OCI-LY7 (cell line): ENCODE results near the gene FAM186B. TPM values are rescaled to one million over a fixed set of nuclear protein-coding genes. Genes with fewer than 3 reads are reported as not detected.
A peak's percentile ranks its signal among the peaks of the same experiment; 100 is the strongest.

Experiments
- BruUV-seq: library from RNA; stranded (reverse); fragments of 400-500 nt; replicated peaks from 2 replicates; lab custom pipeline; 2021; lab: Mats Ljungman, UMichigan
- CTCF ChIA-PET: fragments of 300-600 bp; sonication (Branson Sonifier 250); formaldehyde crosslinking; loops from one replicate; lab custom pipeline; 2022; ENCODE audit warnings: antibody characterized with exemption; ENCODE audit not compliant: unreplicated experiment; lab: Charles Lee
- POLR2A ChIA-PET: fragments of 300-600 bp; sonication (Branson Sonifier 250); formaldehyde crosslinking; loops from one replicate; lab custom pipeline; 2022; ENCODE audit warnings: antibody characterized with exemption; lab: Charles Lee
- DNase-seq: peaks from one replicate; pipeline ENCODE4 v3.0.0-alpha.2; 2015; ENCODE audit warnings: low spot score
- H2AFZ ChIP-seq: fragments of 200-600 bp; sonication (generic), shearing (Covaris generic); 2 replicates; pipeline ENCODE4 v1.6.1; 2014; ENCODE audit warnings: mild to moderate bottlenecking, antibody characterized with exemption, low read length, moderate library complexity
- H3K27ac ChIP-seq: fragments of 200-600 bp; sonication (generic); 2 replicates; pipeline ENCODE4 v1.5.1; 2014; ENCODE audit warnings: mixed run types, low read depth, mild to moderate bottlenecking, moderate library complexity, low read length, inconsistent platforms; ENCODE audit not compliant: poor library complexity, severe bottlenecking
- H3K36me3 ChIP-seq: fragments of 200-600 bp; sonication (generic); 2 replicates; pipeline ENCODE4 v1.6.1; 2014; ENCODE audit warnings: mild to moderate bottlenecking, antibody characterized with exemption, low read length, moderate library complexity, mixed read lengths; ENCODE audit not compliant: insufficient read depth
- H3K4me1 ChIP-seq: fragments of 200-600 bp; sonication (generic); 2 replicates; pipeline ENCODE4 v1.5.1; 2014; ENCODE audit warnings: mild to moderate bottlenecking, low read length; ENCODE audit not compliant: insufficient read depth, poor library complexity, severe bottlenecking
- H3K4me2 ChIP-seq: fragments of 200-600 bp; sonication (generic); 2 replicates; pipeline ENCODE4 v1.6.1; 2014; ENCODE audit warnings: mild to moderate bottlenecking, low read length
- H3K4me3 ChIP-seq: fragments of 200-600 bp; sonication (generic); 2 replicates; pipeline ENCODE4 v1.5.1; 2014; ENCODE audit warnings: mild to moderate bottlenecking, low read depth, low read length; ENCODE audit not compliant: poor library complexity, severe bottlenecking
- H3K79me2 ChIP-seq: fragments of 200-600 bp; sonication (generic); 2 replicates; pipeline ENCODE4 v1.6.1; 2016; ENCODE audit warnings: low read depth, mild to moderate bottlenecking, low read length, moderate library complexity, mixed read lengths; ENCODE audit not compliant: insufficient read depth
- H3K9me2 ChIP-seq: fragments of 200-600 bp; sonication (generic); 2 replicates; pipeline ENCODE4 v1.6.1; 2016; ENCODE audit warnings: mild to moderate bottlenecking, low read length, mixed read lengths; ENCODE audit not compliant: insufficient read depth
- H3K9me3 ChIP-seq: fragments of 200-600 bp; sonication (generic); 2 replicates; pipeline ENCODE4 v1.6.1; 2014; ENCODE audit warnings: mild to moderate bottlenecking, mixed run types, low read length, mixed read lengths
- H4K20me1 ChIP-seq: fragments of 200-600 bp; sonication (generic); 2 replicates; pipeline ENCODE4 v1.6.1; 2014; ENCODE audit warnings: mild to moderate bottlenecking, antibody characterized with exemption, low read length, moderate library complexity, mixed read lengths; ENCODE audit not compliant: insufficient read depth
- EZH2phosphoT487 ChIP-seq: fragments of 200-600 bp; sonication (generic); IDR thresholded peaks from 2 replicates; pipeline ENCODE4 v1.6.1; 2018; ENCODE audit warnings: low read depth, borderline replicate concordance, mild to moderate bottlenecking, mixed run types, antibody characterized with exemption, low read length, moderate library complexity, mixed read lengths
- intact Hi-C: fragments of 100-400 bp; cut with micrococcal nuclease; formaldehyde crosslinking; loops from one replicate; pipeline ENCODE4 v1.10.0; 2022; ENCODE audit not compliant: unreplicated experiment
- total RNA-seq, 2 experiments: library from RNA; depleted of rRNA in 1 of 2; stranded (reverse); fragments of >200 nt in 1 of 2; shearing (Covaris generic) in 1 of 2; gene quantifications; 2 replicates each; pipeline ENCODE4 v1.2.3, GENCODE V29; 2014 to 2022
- TF ChIP-seq, protein P1 (sequence below): fragments of 200-600 bp; sonication (generic); conservative IDR thresholded peaks from 2 replicates; pipeline ENCODE4 v1.5.1; 2014; ENCODE audit warnings: mild to moderate bottlenecking, antibody characterized with exemption, low read length, moderate library complexity, mixed read lengths

The FAM186B gene
- total RNA-seq, 2 experiments from 2014 or later: 0.60 to 2.8 TPM

DNA sequence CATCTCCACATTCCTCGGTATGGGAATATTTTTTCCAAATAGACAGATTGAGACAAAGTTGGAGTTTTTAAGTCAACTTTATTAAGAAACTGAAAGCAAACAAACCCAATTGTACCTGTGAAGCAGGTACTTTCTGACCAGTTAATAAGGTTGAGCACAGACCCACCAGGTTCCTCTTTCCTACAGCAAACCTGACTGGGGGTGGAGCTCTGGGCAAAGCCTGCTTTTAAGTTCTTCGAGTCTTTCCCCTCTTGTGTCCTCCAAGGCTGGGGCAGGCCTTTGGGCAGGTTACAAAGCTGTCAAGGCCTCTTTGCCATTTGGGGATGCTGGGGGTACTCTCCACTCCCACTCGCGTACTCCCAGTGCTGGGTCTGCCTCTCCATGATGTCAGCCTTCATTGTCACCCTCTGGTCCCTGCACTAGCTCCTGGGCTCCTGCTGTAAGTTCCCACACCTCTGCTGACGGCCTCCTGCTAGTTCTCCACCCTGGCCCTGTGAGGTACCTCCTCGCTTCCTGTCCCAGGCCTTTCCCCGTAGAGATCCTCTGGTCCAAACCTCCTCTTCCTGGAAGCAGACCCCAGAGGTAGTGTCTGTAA, 63.4 kb downstream of the FAM186B start:
- peak; percentile 15 for DNase-seq

DNA sequence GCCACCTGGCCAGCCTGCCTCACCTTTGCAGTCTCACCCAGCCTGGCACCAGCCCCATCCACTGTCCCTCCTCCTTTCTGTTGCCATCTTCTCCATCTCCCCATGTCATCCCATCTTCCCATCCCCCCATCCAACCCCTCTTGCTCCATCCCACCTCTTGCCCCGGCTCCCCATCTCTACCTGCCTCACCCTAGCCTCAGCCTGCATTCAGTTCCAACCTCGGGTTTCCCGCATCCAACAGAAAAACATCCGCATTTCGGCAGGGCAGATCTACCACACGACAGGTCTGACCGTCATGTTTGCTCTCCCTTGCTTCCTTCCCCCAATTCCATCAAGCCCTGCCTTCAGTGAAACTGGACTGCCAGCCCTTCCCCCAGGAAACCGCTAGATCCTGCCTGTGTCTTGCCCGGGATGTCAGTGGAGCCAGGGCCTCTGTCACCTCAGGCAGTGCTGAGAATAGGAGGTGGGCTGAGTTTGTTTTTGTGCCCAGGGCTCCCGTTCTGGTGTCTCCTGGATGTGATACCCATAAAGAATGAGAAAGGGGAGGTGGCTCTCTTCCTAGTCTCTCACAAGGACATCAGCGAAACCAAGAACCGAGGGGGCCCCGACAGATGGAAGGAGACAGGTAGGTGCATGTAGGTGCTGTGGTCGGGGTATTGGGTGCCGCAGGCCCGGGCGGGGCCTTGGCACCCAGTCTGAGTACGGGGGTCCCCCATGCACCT, 64.1 kb downstream of the FAM186B start:
- Histone ChIP-seq H3K36me3 (no peaks in the 10 kb centered on the region), H3K9me2 (no peaks in the 10 kb centered on the region), H3K9me3 (no peaks in the 10 kb centered on the region), H3K4me2 (no peak overlapping the region), H3K27ac (no peak overlapping the region), H3K79me2 (no peaks in the 10 kb centered on the region), H3K4me1 (peaks cover 38% of the 10 kb centered on the region), H4K20me1 (no peaks in the 10 kb centered on the region), H3K4me3 (no peak overlapping the region), H2AFZ (no peak overlapping the region)
- intact Hi-C loops: no loop called here
- ChIA-PET POLR2A (interaction anchor here (1.0 kb wide), 1 partner anchor 10 kb away, joined by 5 read pairs; no protein-coding TSS in a partner anchor), CTCF (no interaction called here)
- no peak for DNase-seq
- BruUV-seq: no TSS peak
- TF ChIP-seq EZH2phosphoT487: no peak
- TF ChIP-seq, protein P1, sequence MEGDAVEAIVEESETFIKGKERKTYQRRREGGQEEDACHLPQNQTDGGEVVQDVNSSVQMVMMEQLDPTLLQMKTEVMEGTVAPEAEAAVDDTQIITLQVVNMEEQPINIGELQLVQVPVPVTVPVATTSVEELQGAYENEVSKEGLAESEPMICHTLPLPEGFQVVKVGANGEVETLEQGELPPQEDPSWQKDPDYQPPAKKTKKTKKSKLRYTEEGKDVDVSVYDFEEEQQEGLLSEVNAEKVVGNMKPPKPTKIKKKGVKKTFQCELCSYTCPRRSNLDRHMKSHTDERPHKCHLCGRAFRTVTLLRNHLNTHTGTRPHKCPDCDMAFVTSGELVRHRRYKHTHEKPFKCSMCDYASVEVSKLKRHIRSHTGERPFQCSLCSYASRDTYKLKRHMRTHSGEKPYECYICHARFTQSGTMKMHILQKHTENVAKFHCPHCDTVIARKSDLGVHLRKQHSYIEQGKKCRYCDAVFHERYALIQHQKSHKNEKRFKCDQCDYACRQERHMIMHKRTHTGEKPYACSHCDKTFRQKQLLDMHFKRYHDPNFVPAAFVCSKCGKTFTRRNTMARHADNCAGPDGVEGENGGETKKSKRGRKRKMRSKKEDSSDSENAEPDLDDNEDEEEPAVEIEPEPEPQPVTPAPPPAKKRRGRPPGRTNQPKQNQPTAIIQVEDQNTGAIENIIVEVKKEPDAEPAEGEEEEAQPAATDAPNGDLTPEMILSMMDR: no peak

More for the DNA sequence above, 63.4 kb downstream of the FAM186B start:
- Histone ChIP-seq H3K9me3 (no peaks in the 10 kb centered on the region), H4K20me1 (no peaks in the 10 kb centered on the region), H3K9me2 (no peaks in the 10 kb centered on the region), H3K4me3 (no peak overlapping the region), H3K4me1 (peaks cover 30% of the 10 kb centered on the region), H2AFZ (no peak overlapping the region), H3K79me2 (no peaks in the 10 kb centered on the region), H3K36me3 (no peaks in the 10 kb centered on the region), H3K4me2 (no peak overlapping the region), H3K27ac (no peak overlapping the region)
- CTCF ChIA-PET: no interaction called here
- POLR2A ChIA-PET: interaction anchor here (1.0 kb wide), 1 partner anchor 10 kb away, joined by 5 read pairs; no protein-coding TSS in a partner anchor
- intact Hi-C loops: no loop called here
- BruUV-seq: no TSS peak
- TF ChIP-seq EZH2phosphoT487: no peak

DNA sequence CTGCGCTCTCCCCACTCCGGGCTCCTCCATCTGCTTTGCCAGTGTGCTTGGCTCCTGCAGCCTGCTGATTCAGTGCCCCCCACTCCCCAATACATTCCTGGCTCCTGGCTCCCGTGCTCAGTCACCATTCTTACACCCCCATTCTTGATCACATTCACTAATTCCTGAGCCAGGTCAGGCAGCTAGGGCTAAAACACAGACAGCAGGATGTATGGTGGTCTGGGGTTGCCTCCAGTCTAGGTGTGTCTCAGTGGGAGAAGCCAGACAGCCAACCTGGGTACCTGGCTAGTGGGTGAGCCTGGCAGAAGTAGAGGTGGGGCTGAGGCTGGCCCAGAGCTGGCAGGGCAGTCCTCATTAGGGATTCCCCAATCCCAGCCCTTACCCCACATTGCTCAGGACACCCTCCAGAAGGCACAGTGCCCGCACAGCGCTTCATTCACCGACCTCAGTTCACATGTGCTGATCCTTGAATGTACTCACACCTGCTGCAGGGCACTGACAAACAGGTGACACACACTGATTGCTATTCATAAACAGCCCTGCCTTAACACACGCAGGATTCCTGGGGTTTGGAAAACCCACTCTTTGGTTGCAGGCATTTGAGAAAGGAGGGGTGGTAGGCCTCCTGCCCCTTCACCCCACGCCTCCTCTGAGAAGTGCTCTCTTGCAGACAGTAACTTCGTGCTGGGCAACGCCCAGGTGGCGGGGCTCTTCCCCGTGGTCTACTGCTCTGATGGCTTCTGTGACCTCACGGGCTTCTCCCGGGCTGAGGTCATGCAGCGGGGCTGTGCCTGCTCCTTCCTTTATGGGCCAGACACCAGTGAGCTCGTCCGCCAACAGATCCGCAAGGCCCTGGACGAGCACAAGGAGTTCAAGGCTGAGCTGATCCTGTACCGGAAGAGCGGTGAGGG, 65.0 kb downstream of the FAM186B start:
- ChIA-PET CTCF (interaction anchor here (0.6 kb wide), 1 partner anchor 18 kb away, joined by 8 read pairs; no protein-coding TSS in a partner anchor), POLR2A (no interaction called here)
- BruUV-seq: no TSS peak
- peaks cover 44% of the 10 kb centered on the region for H3K4me1 ChIP-seq
- H3K27ac ChIP-seq: no peak overlapping the region
- H2AFZ ChIP-seq: no peak overlapping the region
- H3K4me3 ChIP-seq: no peak overlapping the region
- TF ChIP-seq EZH2phosphoT487: no peak
- TF ChIP-seq, protein P1: no peak
- no peaks in the 10 kb centered on the region for H4K20me1 ChIP-seq
- no peak for DNase-seq
- H3K9me3 ChIP-seq: no peaks in the 10 kb centered on the region
- H3K79me2 ChIP-seq: no peaks in the 10 kb centered on the region
- no peaks in the 10 kb centered on the region for H3K9me2 ChIP-seq
- H3K4me2 ChIP-seq: no peak overlapping the region
- intact Hi-C loops: no loop called here
- no peaks in the 10 kb centered on the region for H3K36me3 ChIP-seq
